Lung (tissue), 12 donors: ENCODE data around the gene PLEKHF1. TPM values are rescaled to one million over a fixed set of nuclear protein-coding genes. Genes with fewer than 3 reads are reported as not detected.
A peak's percentile ranks its signal among the peaks of the same experiment; 100 is the strongest.

Source experiments
- ATAC-seq: fragments of 200-7000 bp; cut with Tn5 transposase; one replicate; pipeline ENCODE4 v1.9.1; 2020; ENCODE audit warnings: moderate number of reproducible peaks; ENCODE audit not compliant: insufficient read depth, low FRiP score
- DNase-seq, 3 donors: peaks; one replicate each; pipeline ENCODE4 v3.0.0-alpha.2; 2013 to 2017
- H3K27ac ChIP-seq, 2 donors: one replicate each; pipeline ENCODE4 v1.5.1; 2013; ENCODE audit warnings: mild to moderate bottlenecking in 2 of 2, moderate library complexity in 2 of 2, control low read depth in 1 of 2, inconsistent platforms in 1 of 2, low read depth in 1 of 2, low read length in 1 of 2
- H3K27me3 ChIP-seq, 3 donors: one replicate each; pipeline ENCODE4 v1.5.1; 2013; ENCODE audit warnings: low read length in 2 of 3; ENCODE audit not compliant: control insufficient read depth in 3 of 3, insufficient read depth in 3 of 3
- H3K36me3 ChIP-seq, 4 donors: one replicate each; pipeline ENCODE4 v1.5.1; 2013; ENCODE audit warnings: low read length in 4 of 4, mild to moderate bottlenecking in 1 of 4, moderate library complexity in 1 of 4; ENCODE audit not compliant: control insufficient read depth in 4 of 4, insufficient read depth in 4 of 4
- H3K4me1 ChIP-seq, 5 donors: one replicate each; pipeline ENCODE4 v1.5.1; 2013; ENCODE audit warnings: low read length in 5 of 5, mild to moderate bottlenecking in 2 of 5, moderate library complexity in 1 of 5; ENCODE audit not compliant: control insufficient read depth in 5 of 5, insufficient read depth in 5 of 5
- H3K4me3 ChIP-seq: one replicate; pipeline ENCODE4 v1.5.1; 2013; ENCODE audit warnings: mild to moderate bottlenecking, control low read depth, moderate library complexity
- H3K9ac ChIP-seq, 2 donors: one replicate each; pipeline ENCODE4 v1.5.1; 2013; ENCODE audit warnings: low read length in 2 of 2, control low read depth in 1 of 2; ENCODE audit not compliant: insufficient read depth in 1 of 2
- H3K9me3 ChIP-seq, 4 donors: one replicate each; pipeline ENCODE4 v1.5.1; 2013; ENCODE audit warnings: low read length in 3 of 4, mild to moderate bottlenecking in 1 of 4, moderate library complexity in 1 of 4; ENCODE audit not compliant: control insufficient read depth in 4 of 4, insufficient read depth in 3 of 4
- WGBS, 2 donors: extraction: QIAGEN DNeasy Blood & Tissue Kit; methylation state at CpG; one replicate each; pipeline ENCODE4 v1.1.7; 2013; 5-methylcytosine and 5-hydroxymethylcytosine counted together
- polyA plus RNA-seq, 2 donors: library from polyadenylated mRNA; stranded (reverse); fragments of 200-250 nt; gene quantifications; one replicate each; pipeline ENCODE4 v1.2.1, GENCODE V29; 2013
- total RNA-seq, 2 donors: library from RNA; depleted of rRNA in 1 of 2; stranded (reverse); fragments of >200 nt in 1 of 2; gene quantifications; one replicate each; pipeline ENCODE4 v1.2.1, GENCODE V29; 2014 to 2021
- TF ChIP-seq, protein P1 (sequence below): IDR thresholded peaks from 2 replicates; pipeline ENCODE4 v1.5.1; 2012; ENCODE audit warnings: mild to moderate bottlenecking; ENCODE audit errors: control extremely low read depth, extremely low read depth
- donor health status: control.
- donor health status: control.
- donor health status: Bipolar disorder and iron deficiency.
- donor health status: healthy.
- donor health status: DM: yes; HTN: yes; CAD: no.

Gene PLEKHF1
- total and polyA plus RNA-seq, 4 donors = 5.7 to 13.2 (median 10.4) TPM

DNA sequence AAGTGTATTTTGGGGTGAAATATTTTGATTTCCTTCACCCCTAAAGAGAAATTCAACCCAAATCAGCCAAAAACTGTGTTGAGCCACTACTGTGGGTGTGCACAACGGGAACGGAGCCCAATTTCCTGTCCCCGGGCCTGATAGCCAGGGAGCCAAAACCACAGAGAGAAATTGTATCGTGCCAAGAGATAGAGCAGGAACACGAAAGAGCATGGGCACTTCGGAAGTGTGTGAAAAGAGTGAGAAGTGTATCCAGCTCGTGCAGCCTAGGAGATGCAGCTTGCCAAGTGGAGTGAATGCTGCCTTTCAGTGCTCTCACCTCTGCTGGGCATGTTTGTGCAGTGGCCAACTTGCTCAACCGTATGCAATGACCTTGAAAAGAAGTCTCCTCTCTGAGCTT lies 19.4 kb upstream of the PLEKHF1 start:
- 3 to 10% methylated on average over 8 of the region's 8 CpGs for WGBS, 2 donors
- DNase-seq = peak in 2 of 3 donors; percentile 14 to 31
- H3K4me3 ChIP-seq = no peak overlapping the region

DNA sequence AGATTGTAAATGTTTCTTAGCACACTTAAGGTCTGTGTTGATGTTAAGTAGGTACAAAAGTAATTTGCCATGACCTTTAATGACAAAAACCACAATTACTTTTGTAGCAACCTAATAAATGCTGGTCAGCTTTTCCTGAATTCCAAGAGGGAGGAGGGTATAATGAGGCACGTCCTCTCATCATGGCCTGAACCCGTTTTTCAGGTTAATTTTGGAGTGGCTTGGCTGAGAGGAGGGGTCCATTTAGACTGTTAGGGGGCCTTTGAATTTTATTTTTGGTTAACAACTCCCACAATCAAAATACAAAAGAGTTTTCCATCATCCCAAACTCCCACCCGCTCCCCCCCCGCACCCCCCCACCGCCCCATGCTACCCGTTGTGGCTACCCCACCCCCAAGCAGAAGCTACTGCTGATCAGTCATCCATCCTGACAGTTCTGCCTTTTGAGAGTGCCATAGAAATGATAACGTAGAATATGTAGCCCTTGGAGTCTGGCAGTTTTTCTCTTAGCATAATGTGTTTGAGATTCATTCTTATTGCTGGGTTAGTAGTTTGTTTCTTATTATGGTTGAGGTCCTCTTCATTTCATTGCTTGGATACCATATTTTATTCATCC lies 14.4 kb upstream of the PLEKHF1 start:
- peaks cover 0 to 2% (median 0%) of the 10 kb centered on the region in 5 donors for H3K4me1 ChIP-seq
- DNase-seq (peak; percentile 51 to 58 (median 52)), ATAC-seq (no peak)
- H3K9ac ChIP-seq = no peak overlapping the region
- no peaks in the 10 kb centered on the region for H3K36me3 ChIP-seq
- TF ChIP-seq, protein P1, sequence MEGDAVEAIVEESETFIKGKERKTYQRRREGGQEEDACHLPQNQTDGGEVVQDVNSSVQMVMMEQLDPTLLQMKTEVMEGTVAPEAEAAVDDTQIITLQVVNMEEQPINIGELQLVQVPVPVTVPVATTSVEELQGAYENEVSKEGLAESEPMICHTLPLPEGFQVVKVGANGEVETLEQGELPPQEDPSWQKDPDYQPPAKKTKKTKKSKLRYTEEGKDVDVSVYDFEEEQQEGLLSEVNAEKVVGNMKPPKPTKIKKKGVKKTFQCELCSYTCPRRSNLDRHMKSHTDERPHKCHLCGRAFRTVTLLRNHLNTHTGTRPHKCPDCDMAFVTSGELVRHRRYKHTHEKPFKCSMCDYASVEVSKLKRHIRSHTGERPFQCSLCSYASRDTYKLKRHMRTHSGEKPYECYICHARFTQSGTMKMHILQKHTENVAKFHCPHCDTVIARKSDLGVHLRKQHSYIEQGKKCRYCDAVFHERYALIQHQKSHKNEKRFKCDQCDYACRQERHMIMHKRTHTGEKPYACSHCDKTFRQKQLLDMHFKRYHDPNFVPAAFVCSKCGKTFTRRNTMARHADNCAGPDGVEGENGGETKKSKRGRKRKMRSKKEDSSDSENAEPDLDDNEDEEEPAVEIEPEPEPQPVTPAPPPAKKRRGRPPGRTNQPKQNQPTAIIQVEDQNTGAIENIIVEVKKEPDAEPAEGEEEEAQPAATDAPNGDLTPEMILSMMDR = no peak
- H3K27me3 ChIP-seq = peaks cover 0 to 3% (median 0%) of the 10 kb centered on the region in 3 donors
- H3K4me3 ChIP-seq = no peak overlapping the region
- H3K27ac ChIP-seq = no peak overlapping the region
- 55 to 71% methylated on average over 7 of the region's 7 CpGs for WGBS, 2 donors
- no peaks in the 10 kb centered on the region for H3K9me3 ChIP-seq

More for the DNA sequence above, 19.4 kb upstream of the PLEKHF1 start:
- TF ChIP-seq, protein P1 = no peak
- no peak for ATAC-seq
- no peaks in the 10 kb centered on the region for H3K9me3 ChIP-seq
- H3K4me1 ChIP-seq = peaks cover 0 to 8% (median 0%) of the 10 kb centered on the region in 5 donors
- no peak overlapping the region for H3K9ac ChIP-seq
- H3K27me3 ChIP-seq = no peaks in the 10 kb centered on the region
- peak overlapping the region in 1 of 2 donors; percentile 5 for H3K27ac ChIP-seq
- no peaks in the 10 kb centered on the region for H3K36me3 ChIP-seq

DNA sequence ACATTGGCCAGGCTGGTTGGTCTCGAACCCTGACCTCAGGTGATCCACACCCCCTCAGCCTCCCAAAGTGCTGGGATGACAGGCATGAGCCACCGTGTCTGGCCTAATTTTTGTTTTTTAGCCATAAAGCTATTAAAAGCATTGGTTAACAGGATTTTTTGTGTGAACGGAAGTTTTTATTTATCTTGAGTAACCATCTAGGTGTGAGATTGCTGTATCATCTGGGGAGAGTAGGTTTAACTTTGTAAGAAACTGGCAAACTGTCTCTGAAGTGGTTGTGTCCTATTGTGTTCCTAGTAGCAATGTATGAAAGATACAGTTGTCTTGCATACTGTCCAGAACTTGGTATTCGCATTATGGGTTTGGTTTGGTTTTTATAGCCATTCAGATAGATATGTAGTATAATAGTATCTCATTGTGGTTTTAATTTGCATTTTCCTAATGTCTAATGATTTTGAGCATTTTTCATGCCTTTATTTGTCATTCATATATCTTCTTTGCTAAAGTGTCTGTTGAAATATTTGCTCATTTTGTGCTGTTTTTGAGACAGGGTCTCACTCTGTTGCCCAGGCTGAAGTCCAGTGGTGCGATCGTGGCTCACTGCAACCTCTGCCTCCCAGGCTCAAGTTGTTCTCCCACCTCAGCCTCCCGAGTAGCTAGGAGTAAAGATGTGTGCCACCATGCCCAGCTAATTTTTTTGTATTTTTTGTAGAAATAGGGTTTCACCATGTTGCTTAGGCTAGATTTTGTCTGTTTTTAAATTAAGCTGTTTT lies 13.5 kb upstream of the PLEKHF1 start:
- Histone ChIP-seq H3K36me3 (no peaks in the 10 kb centered on the region), H3K27ac (no peak overlapping the region), H3K9me3 (no peaks in the 10 kb centered on the region), H3K27me3 (peaks cover 0 to 3% (median 0%) of the 10 kb centered on the region in 3 donors), H3K9ac (no peak overlapping the region), H3K4me1 (no peaks in the 10 kb centered on the region), H3K4me3 (no peak overlapping the region)
- DNase-seq = no peak
- WGBS, 2 donors = 85 to 89% methylated on average over 7 of the region's 7 CpGs
- TF ChIP-seq, protein P1 = no peak
- no peak for ATAC-seq
